ENCODE measurements around the gene ITFG2. TPM values are rescaled to one million over a fixed set of nuclear protein-coding genes. Genes with fewer than 3 reads are reported as not detected.

The ITFG2 gene
- total and polyA plus RNA-seq, 2 experiments from 2014 or later = 15.7 to 19.1 TPM

GRCh38 chr12:2857021-2857431, 44.6 kb downstream of the ITFG2 start, which contains the start of gene TEX52:
TEX52 (minus strand) TSS chr12:2857039; CDS start chr12:2857026, 13 bp downstream.
- Histone ChIP-seq H3F3A (ENCODE audit: insufficient read depth) (no peaks in the 10 kb centered on the region), H3K4me1 (ENCODE audit: insufficient read depth) (no peaks in the 10 kb centered on the region), H3K36me3 (ENCODE audit: low read depth) (no peaks in the 10 kb centered on the region), H2AFZ (no peak within 1 kb of the TSS), H3K79me2 (ENCODE audit: insufficient read depth) (no peaks in the 10 kb centered on the region), H3K27me3 (replicated peaks; ENCODE audit: insufficient read depth) (no peaks in the 10 kb centered on the region), H3K9ac (no peak within 1 kb of the TSS), H3K27ac (no peak within 1 kb of the TSS), H4K20me1 (ENCODE audit: insufficient read depth) (no peaks in the 10 kb centered on the region), H3K9me2 (ENCODE audit: insufficient read depth) (no peaks in the 10 kb centered on the region), H3K4me2 (ENCODE audit: unreplicated experiment) (no peak within 1 kb of the TSS), H3K9me3 (ENCODE audit: low read depth) (no peaks in the 10 kb centered on the region), H3K4me3 (no peak within 1 kb of the TSS)
- no peak for DNase-seq
- in situ Hi-C loops (cut with MboI) = no loop called here
- WGBS, 2 experiments (ENCODE audit: low coverage in 1 of 2, low lambda C conversion rate in 2 of 2, missing lambda C conversion rate in 2 of 2) = 83 to 87% methylated on average over 3 of the region's 3 CpGs
- no peak for TF ChIP-seq EZH2 (IDR thresholded peaks at IDR 0.05; ENCODE audit: insufficient read depth, poor library complexity, severe bottlenecking)
- no peak for TF ChIP-seq EZH2phosphoT487 (IDR thresholded peaks at IDR 0.05; ENCODE audit: insufficient read depth, low read depth)

- no peaks in the 10 kb centered on the region for H4K20me1 ChIP-seq (ENCODE audit: insufficient read depth)
- no peak for DNase-seq
- H3K9me2 ChIP-seq (ENCODE audit: insufficient read depth) = no peaks in the 10 kb centered on the region
- H3K79me2 ChIP-seq (ENCODE audit: insufficient read depth) = no peaks in the 10 kb centered on the region
- no peak overlapping the region for H3K4me2 ChIP-seq (ENCODE audit: unreplicated experiment)
- H3K9ac ChIP-seq = no peak overlapping the region
- 94 to 96% methylated on average over 7 of the region's 7 CpGs for WGBS, 2 experiments (ENCODE audit: low coverage in 1 of 2, low lambda C conversion rate in 2 of 2, missing lambda C conversion rate in 2 of 2)
- no peak overlapping the region for H2AFZ ChIP-seq
- no peak overlapping the region for H3K4me3 ChIP-seq
- H3F3A ChIP-seq (ENCODE audit: insufficient read depth) = no peaks in the 10 kb centered on the region
- no peaks in the 10 kb centered on the region for H3K36me3 ChIP-seq (ENCODE audit: low read depth)
- H3K9me3 ChIP-seq (ENCODE audit: low read depth) = no peaks in the 10 kb centered on the region
- TF ChIP-seq EZH2phosphoT487 (IDR thresholded peaks at IDR 0.05; ENCODE audit: insufficient read depth, low read depth) = no peak
- TF ChIP-seq EZH2 (IDR thresholded peaks at IDR 0.05; ENCODE audit: insufficient read depth, poor library complexity, severe bottlenecking) = no peak
- H3K27me3 ChIP-seq (replicated peaks; ENCODE audit: insufficient read depth) = no peaks in the 10 kb centered on the region
- H3K27ac ChIP-seq = no peak overlapping the region
- no peaks in the 10 kb centered on the region for H3K4me1 ChIP-seq (ENCODE audit: insufficient read depth)
- in situ Hi-C loops (cut with MboI) = no loop called here
Observed at GRCh38 chr12:2857576-2857975, 45.1 kb downstream of the ITFG2 start.

GRCh38 chr12:2858334-2858733, 45.9 kb downstream of the ITFG2 start:
- H3K27ac ChIP-seq = no peak overlapping the region
- H3K4me3 ChIP-seq = no peak overlapping the region
- H4K20me1 ChIP-seq (ENCODE audit: insufficient read depth) = no peaks in the 10 kb centered on the region
- no peaks in the 10 kb centered on the region for H3K36me3 ChIP-seq (ENCODE audit: low read depth)
- 85 to 86% methylated on average over 2 of the region's 2 CpGs for WGBS, 2 experiments (ENCODE audit: low coverage in 1 of 2, low lambda C conversion rate in 2 of 2, missing lambda C conversion rate in 2 of 2)
- TF ChIP-seq EZH2 (IDR thresholded peaks at IDR 0.05; ENCODE audit: insufficient read depth, poor library complexity, severe bottlenecking) (no peak), EZH2phosphoT487 (IDR thresholded peaks at IDR 0.05; ENCODE audit: insufficient read depth, low read depth) (no peak)
- in situ Hi-C loops (cut with MboI) = no loop called here
- no peaks in the 10 kb centered on the region for H3K27me3 ChIP-seq (replicated peaks; ENCODE audit: insufficient read depth)
- H3K9me2 ChIP-seq (ENCODE audit: insufficient read depth) = no peaks in the 10 kb centered on the region
- H3F3A ChIP-seq (ENCODE audit: insufficient read depth) = no peaks in the 10 kb centered on the region
- no peaks in the 10 kb centered on the region for H3K79me2 ChIP-seq (ENCODE audit: insufficient read depth)
- H2AFZ ChIP-seq = no peak overlapping the region
- no peaks in the 10 kb centered on the region for H3K9me3 ChIP-seq (ENCODE audit: low read depth)
- no peak overlapping the region for H3K4me2 ChIP-seq (ENCODE audit: unreplicated experiment)
- no peak for DNase-seq
- no peak overlapping the region for H3K9ac ChIP-seq
- no peaks in the 10 kb centered on the region for H3K4me1 ChIP-seq (ENCODE audit: insufficient read depth)

GRCh38 chr12:2858944-2859421, 46.5 kb downstream of the ITFG2 start:
- in situ Hi-C loops (cut with MboI) = no loop called here
- 87 to 90% methylated on average over 12 of the region's 12 CpGs for WGBS, 2 experiments (ENCODE audit: low coverage in 1 of 2, low lambda C conversion rate in 2 of 2, missing lambda C conversion rate in 2 of 2)

GRCh38 chr12:2860170-2860569, 47.7 kb downstream of the ITFG2 start:
- TF ChIP-seq EZH2 (IDR thresholded peaks at IDR 0.05; ENCODE audit: insufficient read depth, poor library complexity, severe bottlenecking) (no peak), EZH2phosphoT487 (IDR thresholded peaks at IDR 0.05; ENCODE audit: insufficient read depth, low read depth) (no peak)
- H3K79me2 ChIP-seq (ENCODE audit: insufficient read depth) = no peaks in the 10 kb centered on the region
- no peaks in the 10 kb centered on the region for H3K27me3 ChIP-seq (replicated peaks; ENCODE audit: insufficient read depth)
- H3K4me1 ChIP-seq (ENCODE audit: insufficient read depth) = no peaks in the 10 kb centered on the region
- in situ Hi-C loops (cut with MboI) = no loop called here
- no peaks in the 10 kb centered on the region for H3K9me2 ChIP-seq (ENCODE audit: insufficient read depth)
- DNase-seq = no peak
- no peak overlapping the region for H3K9ac ChIP-seq
- H3K27ac ChIP-seq = no peak overlapping the region
- H4K20me1 ChIP-seq (ENCODE audit: insufficient read depth) = no peaks in the 10 kb centered on the region
- H3F3A ChIP-seq (ENCODE audit: insufficient read depth) = no peaks in the 10 kb centered on the region
- H2AFZ ChIP-seq = no peak overlapping the region
- H3K4me3 ChIP-seq = no peak overlapping the region
- H3K9me3 ChIP-seq (ENCODE audit: low read depth) = no peaks in the 10 kb centered on the region
- no peaks in the 10 kb centered on the region for H3K36me3 ChIP-seq (ENCODE audit: low read depth)
- no peak overlapping the region for H3K4me2 ChIP-seq (ENCODE audit: unreplicated experiment)

More at GRCh38 chr12:2858944-2859421, 46.5 kb downstream of the ITFG2 start:
- H2AFZ ChIP-seq = no peak overlapping the region
- no peaks in the 10 kb centered on the region for H3K27me3 ChIP-seq (replicated peaks; ENCODE audit: insufficient read depth)
- no peaks in the 10 kb centered on the region for H4K20me1 ChIP-seq (ENCODE audit: insufficient read depth)
- no peak overlapping the region for H3K27ac ChIP-seq
- no peaks in the 10 kb centered on the region for H3K79me2 ChIP-seq (ENCODE audit: insufficient read depth)
- H3K4me1 ChIP-seq (ENCODE audit: insufficient read depth) = no peaks in the 10 kb centered on the region
- H3K4me3 ChIP-seq = no peak overlapping the region
- no peaks in the 10 kb centered on the region for H3F3A ChIP-seq (ENCODE audit: insufficient read depth)
- TF ChIP-seq EZH2phosphoT487 (IDR thresholded peaks at IDR 0.05; ENCODE audit: insufficient read depth, low read depth) = no peak
- TF ChIP-seq EZH2 (IDR thresholded peaks at IDR 0.05; ENCODE audit: insufficient read depth, poor library complexity, severe bottlenecking) = no peak
- H3K4me2 ChIP-seq (ENCODE audit: unreplicated experiment) = no peak overlapping the region
- H3K9ac ChIP-seq = no peak overlapping the region
- H3K9me3 ChIP-seq (ENCODE audit: low read depth) = no peaks in the 10 kb centered on the region
- H3K36me3 ChIP-seq (ENCODE audit: low read depth) = no peaks in the 10 kb centered on the region
- no peaks in the 10 kb centered on the region for H3K9me2 ChIP-seq (ENCODE audit: insufficient read depth)
- DNase-seq = no peak

All from GM23248 (cell line).